Left renal cortex interstitium (tissue), 4 donors: Measurements from ENCODE around the gene PKNOX1. TPM values are rescaled to one million over a fixed set of nuclear protein-coding genes. Genes with fewer than 3 reads are reported as not detected.

Source experiments
- polyA plus RNA-seq, 4 donors: library from polyadenylated mRNA; unstranded; fragments of 120-200 nt; gene quantifications; one replicate each; pipeline ENCODE4 v1.2.1, GENCODE V29; 2013; ENCODE audit not compliant: insufficient read length in 4 of 4

Gene PKNOX1
- polyA plus RNA-seq, 4 donors, result 23.9 to 30.9 (median 26.8) TPM

Other genes starting within 250 kb of the PKNOX1 start
- 10 to 100 TPM in 3 of 4 donors, 1 to 10 TPM in 1; 8.0 to 16.6 (median 13.1) TPM for gene WDR4, start 95.0 kb upstream of the PKNOX1 start, polyA plus RNA-seq
- gene NDUFV3, start 81.3 kb upstream of the PKNOX1 start, polyA plus RNA-seq, result 10 to 100 TPM; 38.5 to 47.1 (median 43.2) TPM
- 1 to 10 TPM in 2 of 4 donors, under 1 TPM in 2; 0.13 to 1.8 (median 0.98) TPM for gene ERVH48-1, start 48.9 kb upstream of the PKNOX1 start, polyA plus RNA-seq
- gene CBS, start 101.3 kb downstream of the PKNOX1 start, polyA plus RNA-seq, result 10 to 100 TPM; 19.8 to 63.8 (median 40.4) TPM
- gene U2AF1, start 133.0 kb downstream of the PKNOX1 start, polyA plus RNA-seq, result 10 to 100 TPM; 15.0 to 88.0 (median 68.9) TPM
- under 1 TPM in 2 of 4 donors, not detected in 2; 0.27 to 0.30 TPM for gene CRYAA, start 194.4 kb downstream of the PKNOX1 start, polyA plus RNA-seq